Neuronal stem cell (in vitro differentiated cells): ENCODE measurements around the gene LPAR3.

Source experiments
- DNase-seq: peaks from one replicate; pipeline ENCODE4 v3.0.0-alpha.2; 2013; ENCODE audit warnings: low spot score
- H2AFZ ChIP-seq: one replicate; pipeline ENCODE4 v1.6.1; 2013; ENCODE audit warnings: mild to moderate bottlenecking, low read length, inconsistent platforms
- H2AK5ac ChIP-seq: 2 replicates; pipeline ENCODE4 v1.6.1; 2013; ENCODE audit warnings: low read depth, mild to moderate bottlenecking, inconsistent platforms, low read length, moderate library complexity, mixed read lengths
- H2BK120ac ChIP-seq: 2 replicates; pipeline ENCODE4 v1.6.1; 2013; ENCODE audit warnings: low read depth, mild to moderate bottlenecking, inconsistent platforms, low read length, moderate library complexity, mixed read lengths
- H2BK12ac ChIP-seq: one replicate; pipeline ENCODE4 v1.6.1; 2013; ENCODE audit warnings: low read length, inconsistent platforms
- H2BK15ac ChIP-seq: 2 replicates; pipeline ENCODE4 v1.6.1; 2013; ENCODE audit warnings: mild to moderate bottlenecking, low read length, inconsistent platforms, mixed read lengths
- H2BK5ac ChIP-seq: one replicate; pipeline ENCODE4 v1.6.1; 2013; ENCODE audit warnings: inconsistent platforms, mild to moderate bottlenecking, low read length, moderate library complexity
- H3K14ac ChIP-seq: one replicate; pipeline ENCODE4 v1.6.1; 2013; ENCODE audit warnings: low read length, inconsistent platforms
- H3K18ac ChIP-seq: 2 replicates; pipeline ENCODE4 v1.6.1; 2013; ENCODE audit warnings: low read length, inconsistent platforms
- H3K23ac ChIP-seq: 2 replicates; pipeline ENCODE4 v1.6.1; 2013; ENCODE audit warnings: low read depth, mild to moderate bottlenecking, mixed read lengths, low read length, inconsistent platforms; ENCODE audit not compliant: poor library complexity
- H3K27ac ChIP-seq: replicated peaks from 3 replicates; pipeline ENCODE4 v1.5.1; 2013; ENCODE audit warnings: low read length, inconsistent platforms
- H3K27me3 ChIP-seq, 3 experiments: 2 replicates each; pipeline ENCODE4 v1.6.1; 2013; ENCODE audit warnings: low read length in 3 of 3, mild to moderate bottlenecking in 2 of 3, inconsistent platforms in 1 of 3, low read depth in 1 of 3, mixed read lengths in 1 of 3, moderate library complexity in 1 of 3; ENCODE audit not compliant: control insufficient read depth in 3 of 3, insufficient read depth in 3 of 3
- H3K36me3 ChIP-seq, 2 donors: replicated peaks in 1 of 2; 2 replicates each; pipeline ENCODE4 v1.6.1; 2013; ENCODE audit warnings: low read length in 2 of 2; ENCODE audit not compliant: control insufficient read depth in 2 of 2, insufficient read depth in 2 of 2
- H3K4ac ChIP-seq: 2 replicates; pipeline ENCODE4 v1.6.1; 2013; ENCODE audit warnings: inconsistent platforms, mild to moderate bottlenecking, low read length, moderate library complexity
- H3K4me1 ChIP-seq, 2 donors: 1 replicate in 1 of 2; 2 replicates in 1 of 2; pipeline ENCODE4 v1.6.1; 2013; ENCODE audit warnings: low read length in 2 of 2, low read depth in 1 of 2; ENCODE audit not compliant: control insufficient read depth in 2 of 2, insufficient read depth in 1 of 2
- H3K4me2 ChIP-seq: one replicate; pipeline ENCODE4 v1.6.1; 2013; ENCODE audit warnings: mild to moderate bottlenecking, low read length, inconsistent platforms; ENCODE audit not compliant: insufficient read depth, poor library complexity, severe bottlenecking
- H3K4me3 ChIP-seq, 2 donors: 2 replicates each; pipeline ENCODE4 v1.5.1; 2013; ENCODE audit warnings: low read length in 2 of 2, mild to moderate bottlenecking in 2 of 2, inconsistent platforms in 1 of 2, moderate library complexity in 1 of 2
- H3K79me1 ChIP-seq: one replicate; pipeline ENCODE4 v1.6.1; 2013; ENCODE audit warnings: low read depth, mild to moderate bottlenecking, inconsistent platforms, low read length, moderate library complexity
- H3K9ac ChIP-seq: one replicate; pipeline ENCODE4 v1.6.1; 2013; ENCODE audit warnings: mild to moderate bottlenecking, low read depth, low read length, inconsistent platforms; ENCODE audit not compliant: poor library complexity
- H3K9me3 ChIP-seq, 2 donors: replicated peaks in 1 of 2; 2 replicates each; pipeline versions ENCODE3 to v1.6.1; 2013; ENCODE audit warnings: low read length in 2 of 2, mild to moderate bottlenecking in 2 of 2, inconsistent platforms in 1 of 2, low read depth in 1 of 2, mixed read lengths in 1 of 2, moderate library complexity in 1 of 2; ENCODE audit not compliant: control insufficient read depth in 2 of 2, insufficient read depth in 1 of 2
- H4K8ac ChIP-seq: one replicate; pipeline ENCODE4 v1.6.1; 2013; ENCODE audit warnings: low read depth, mild to moderate bottlenecking, inconsistent platforms, low read length, moderate library complexity
- H4K91ac ChIP-seq: one replicate; pipeline ENCODE4 v1.6.1; 2013; ENCODE audit warnings: low read length, low read depth, mild to moderate bottlenecking, inconsistent platforms; ENCODE audit not compliant: poor library complexity
- WGBS, 2 donors: extraction: QIAGEN DNeasy Blood & Tissue Kit; methylation state at CpG; one replicate each; pipeline ENCODE4 v1.1.7; 2013; ENCODE audit warnings: missing lambda C conversion rate in 2 of 2, mixed read lengths in 1 of 2; ENCODE audit not compliant: insufficient read length in 2 of 2, insufficient replicate concordance in 1 of 2; ENCODE audit errors: extremely low coverage in 2 of 2; 5-methylcytosine and 5-hydroxymethylcytosine counted together

Gene LPAR3

DNA sequence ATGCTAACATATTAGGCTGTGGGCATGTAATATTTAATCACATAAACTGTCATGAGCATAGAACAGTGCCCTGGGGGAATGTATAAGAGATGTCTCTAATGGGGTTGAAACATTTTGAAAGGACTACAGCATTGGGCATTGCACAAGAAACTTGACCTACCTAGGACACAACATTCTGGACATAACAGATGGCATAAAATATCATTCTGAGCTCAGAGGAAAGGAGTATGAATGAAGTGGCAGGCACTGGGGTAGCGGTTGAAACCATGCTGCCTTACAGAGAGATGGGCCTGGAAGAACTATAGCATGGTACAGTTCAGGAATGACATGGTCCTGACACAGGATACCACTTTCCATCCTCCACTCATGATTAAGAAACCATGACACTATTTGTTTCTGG, 69.0 kb downstream of the LPAR3 start:
- H3K14ac ChIP-seq: no peak overlapping the region
- H2AK5ac ChIP-seq: no peak overlapping the region
- peaks cover 0 to 3% of the 10 kb centered on the region in 2 donors for H3K4me1 ChIP-seq
- no peak for DNase-seq
- no peaks in the 10 kb centered on the region for H3K79me1 ChIP-seq
- no peak overlapping the region for H2BK5ac ChIP-seq
- H4K8ac ChIP-seq: no peak overlapping the region
- H2BK15ac ChIP-seq: no peak overlapping the region
- no peak overlapping the region for H4K91ac ChIP-seq
- H3K36me3 ChIP-seq: no peaks in the 10 kb centered on the region
- no CpG with 5 or more reads among the region's 1 CpG for WGBS, 2 donors
- H2BK12ac ChIP-seq: no peak overlapping the region
- H3K9me3 ChIP-seq: no peaks in the 10 kb centered on the region
- H3K18ac ChIP-seq: no peak overlapping the region
- no peak overlapping the region for H3K4me2 ChIP-seq
- no peak overlapping the region for H2AFZ ChIP-seq
- no peak overlapping the region for H3K4me3 ChIP-seq
- H3K23ac ChIP-seq: no peak overlapping the region
- H3K27me3 ChIP-seq: peaks cover 0 to 5% (median 0%) of the 10 kb centered on the region in 3 experiments
- no peak overlapping the region for H3K27ac ChIP-seq
- H3K9ac ChIP-seq: no peak overlapping the region
- no peak overlapping the region for H2BK120ac ChIP-seq
- H3K4ac ChIP-seq: no peak overlapping the region

DNA sequence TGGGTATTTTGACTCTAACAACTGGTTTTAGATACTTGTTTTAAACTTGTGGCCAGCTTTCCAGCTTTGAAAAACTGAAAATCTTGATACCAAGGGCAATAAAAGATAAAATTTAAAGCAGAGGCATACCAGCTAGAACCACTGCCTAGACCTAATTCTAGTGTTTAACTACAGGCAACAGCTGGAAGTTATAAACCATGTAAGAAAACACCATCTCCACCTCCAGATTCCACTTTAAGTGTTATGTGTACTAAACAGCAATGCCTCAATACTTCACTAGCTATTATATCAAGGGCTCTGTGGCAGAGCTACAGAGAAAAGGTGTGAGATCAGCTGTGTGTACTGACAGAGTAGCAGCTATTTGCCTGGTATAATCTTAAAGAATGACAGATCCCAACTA, 69.5 kb downstream of the LPAR3 start:
- H3K27me3 ChIP-seq: peaks cover 0 to 5% (median 0%) of the 10 kb centered on the region in 3 experiments
- DNase-seq: no peak
- no peaks in the 10 kb centered on the region for H3K79me1 ChIP-seq
- H2BK5ac ChIP-seq: no peak overlapping the region
- H4K91ac ChIP-seq: no peak overlapping the region
- no peak overlapping the region for H3K14ac ChIP-seq
- H3K4me2 ChIP-seq: no peak overlapping the region
- H3K4me1 ChIP-seq: peaks cover 0 to 3% of the 10 kb centered on the region in 2 donors
- no peaks in the 10 kb centered on the region for H3K36me3 ChIP-seq
- no peak overlapping the region for H3K18ac ChIP-seq
- H3K23ac ChIP-seq: no peak overlapping the region
- no peak overlapping the region for H3K4me3 ChIP-seq
- no peak overlapping the region for H3K27ac ChIP-seq
- H2AK5ac ChIP-seq: no peak overlapping the region
- H3K9ac ChIP-seq: no peak overlapping the region
- no peak overlapping the region for H2BK15ac ChIP-seq
- H3K4ac ChIP-seq: no peak overlapping the region
- H4K8ac ChIP-seq: no peak overlapping the region
- H2BK120ac ChIP-seq: no peak overlapping the region
- H3K9me3 ChIP-seq: no peaks in the 10 kb centered on the region
- H2AFZ ChIP-seq: no peak overlapping the region
- no peak overlapping the region for H2BK12ac ChIP-seq

DNA sequence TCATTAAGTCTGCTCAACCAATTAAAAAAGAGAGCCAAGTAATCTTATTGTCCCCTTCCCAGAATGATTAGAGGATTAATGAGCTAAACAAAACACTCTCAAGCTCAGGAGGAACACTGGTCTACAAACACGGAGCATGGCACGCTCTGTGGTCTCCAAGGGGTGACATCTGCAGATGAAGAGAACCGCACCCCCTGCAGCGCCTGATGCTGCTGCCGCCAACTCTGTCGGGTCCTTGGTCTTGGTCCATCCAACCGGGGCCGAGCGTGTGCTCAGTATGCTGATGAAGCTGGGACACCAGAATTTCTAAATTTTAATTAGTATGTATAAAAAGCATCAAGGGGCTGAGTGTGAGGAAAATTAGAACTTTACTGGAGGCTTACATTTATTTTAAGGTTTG, 82.7 kb downstream of the LPAR3 start:
- Histone ChIP-seq H3K36me3 (no peaks in the 10 kb centered on the region), H3K4me2 (no peak overlapping the region), H2BK120ac (no peak overlapping the region), H4K91ac (no peak overlapping the region), H2AK5ac (no peak overlapping the region), H3K79me1 (no peaks in the 10 kb centered on the region), H4K8ac (no peak overlapping the region), H3K27ac (no peak overlapping the region), H3K14ac (no peak overlapping the region), H3K9ac (no peak overlapping the region), H3K9me3 (no peaks in the 10 kb centered on the region), H3K18ac (no peak overlapping the region), H2BK5ac (no peak overlapping the region), H2BK15ac (no peak overlapping the region), H3K4me3 (no peak overlapping the region), H2BK12ac (no peak overlapping the region), H3K23ac (no peak overlapping the region), H2AFZ (no peak overlapping the region), H3K27me3 (no peaks in the 10 kb centered on the region), H3K4me1 (no peaks in the 10 kb centered on the region), H3K4ac (no peak overlapping the region)
- no CpG with 5 or more reads among the region's 9 CpGs for WGBS, 2 donors
- no peak for DNase-seq

DNA sequence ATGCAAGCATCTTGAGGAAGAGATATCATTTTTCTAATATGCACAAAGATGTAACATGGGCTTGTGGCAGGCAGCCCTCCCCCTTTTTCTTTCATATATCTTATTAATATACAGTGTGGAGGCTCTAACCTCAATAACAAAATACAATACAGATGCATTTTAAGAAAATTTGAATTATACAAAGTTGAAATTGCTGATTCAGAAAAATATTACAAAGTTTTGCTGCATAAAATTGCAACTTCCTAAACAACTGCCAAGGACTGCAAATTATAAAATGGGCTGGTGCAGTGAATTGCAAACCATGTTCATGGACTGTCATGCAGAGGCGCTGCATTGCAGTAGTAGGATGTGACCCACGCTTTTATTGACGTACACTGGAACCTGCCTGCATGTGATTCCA, 84.0 kb downstream of the LPAR3 start:
- Histone ChIP-seq H3K9me3 (no peaks in the 10 kb centered on the region), H2AFZ (no peak overlapping the region), H2BK15ac (no peak overlapping the region), H3K36me3 (no peaks in the 10 kb centered on the region), H2AK5ac (no peak overlapping the region), H3K4ac (no peak overlapping the region), H2BK5ac (no peak overlapping the region), H3K18ac (no peak overlapping the region), H3K4me1 (no peaks in the 10 kb centered on the region), H3K14ac (no peak overlapping the region), H3K4me2 (no peak overlapping the region), H3K23ac (no peak overlapping the region), H4K8ac (no peak overlapping the region), H4K91ac (no peak overlapping the region), H3K4me3 (no peak overlapping the region), H3K9ac (no peak overlapping the region), H3K79me1 (no peaks in the 10 kb centered on the region), H2BK120ac (no peak overlapping the region), H3K27me3 (no peaks in the 10 kb centered on the region), H2BK12ac (no peak overlapping the region), H3K27ac (no peak overlapping the region)
- DNase-seq: no peak
- WGBS, 2 donors: no CpG with 5 or more reads among the region's 3 CpGs
